ENCODE data around the gene C1orf146.

Gene C1orf146

GRCh38 chr1:92203105-92203504, 14.6 kb upstream of the C1orf146 start:
- TF ChIP-seq MAX (IDR thresholded peaks at IDR 0.05): no peak

DNA sequence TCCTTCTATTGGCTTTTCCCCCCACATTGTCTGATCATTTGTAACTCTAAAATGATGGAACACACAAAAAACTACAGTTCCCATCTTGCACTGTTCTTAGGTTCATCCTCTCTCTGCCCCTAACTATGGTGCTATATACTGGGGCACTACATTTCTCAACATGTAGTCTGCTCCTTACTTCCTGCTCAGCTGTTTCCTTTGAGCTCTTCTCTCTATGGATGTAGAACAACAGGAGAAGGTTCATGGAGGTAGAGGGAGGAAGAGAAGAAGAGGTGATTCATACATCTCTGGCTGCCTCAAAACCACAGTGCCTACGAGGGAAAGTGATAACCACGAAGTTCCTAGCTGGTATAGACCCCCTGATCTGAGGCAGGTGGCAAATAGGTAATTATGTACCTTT, 7.0 kb upstream of the C1orf146 start:
- TF ChIP-seq, protein P1, sequence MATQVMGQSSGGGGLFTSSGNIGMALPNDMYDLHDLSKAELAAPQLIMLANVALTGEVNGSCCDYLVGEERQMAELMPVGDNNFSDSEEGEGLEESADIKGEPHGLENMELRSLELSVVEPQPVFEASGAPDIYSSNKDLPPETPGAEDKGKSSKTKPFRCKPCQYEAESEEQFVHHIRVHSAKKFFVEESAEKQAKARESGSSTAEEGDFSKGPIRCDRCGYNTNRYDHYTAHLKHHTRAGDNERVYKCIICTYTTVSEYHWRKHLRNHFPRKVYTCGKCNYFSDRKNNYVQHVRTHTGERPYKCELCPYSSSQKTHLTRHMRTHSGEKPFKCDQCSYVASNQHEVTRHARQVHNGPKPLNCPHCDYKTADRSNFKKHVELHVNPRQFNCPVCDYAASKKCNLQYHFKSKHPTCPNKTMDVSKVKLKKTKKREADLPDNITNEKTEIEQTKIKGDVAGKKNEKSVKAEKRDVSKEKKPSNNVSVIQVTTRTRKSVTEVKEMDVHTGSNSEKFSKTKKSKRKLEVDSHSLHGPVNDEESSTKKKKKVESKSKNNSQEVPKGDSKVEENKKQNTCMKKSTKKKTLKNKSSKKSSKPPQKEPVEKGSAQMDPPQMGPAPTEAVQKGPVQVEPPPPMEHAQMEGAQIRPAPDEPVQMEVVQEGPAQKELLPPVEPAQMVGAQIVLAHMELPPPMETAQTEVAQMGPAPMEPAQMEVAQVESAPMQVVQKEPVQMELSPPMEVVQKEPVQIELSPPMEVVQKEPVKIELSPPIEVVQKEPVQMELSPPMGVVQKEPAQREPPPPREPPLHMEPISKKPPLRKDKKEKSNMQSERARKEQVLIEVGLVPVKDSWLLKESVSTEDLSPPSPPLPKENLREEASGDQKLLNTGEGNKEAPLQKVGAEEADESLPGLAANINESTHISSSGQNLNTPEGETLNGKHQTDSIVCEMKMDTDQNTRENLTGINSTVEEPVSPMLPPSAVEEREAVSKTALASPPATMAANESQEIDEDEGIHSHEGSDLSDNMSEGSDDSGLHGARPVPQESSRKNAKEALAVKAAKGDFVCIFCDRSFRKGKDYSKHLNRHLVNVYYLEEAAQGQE (IDR thresholded peaks at IDR 0.05; ENCODE audit: low read depth): no peak
- TF ChIP-seq EGR1 (IDR thresholded peaks at IDR 0.05) (no peak), CEBPB (IDR thresholded peaks at IDR 0.05) (no peak), RAD21 (IDR thresholded peaks at IDR 0.05; ENCODE audit: low read depth) (no peak), MAX (IDR thresholded peaks at IDR 0.05) (no peak), YY1 (IDR thresholded peaks at IDR 0.05; ENCODE audit: low read depth) (no peak), ZBTB7A (IDR thresholded peaks at IDR 0.05; ENCODE audit: low read depth) (no peak), FOXM1 (IDR thresholded peaks at IDR 0.05; ENCODE audit: borderline replicate concordance, low read depth) (no peak), USF1 (IDR thresholded peaks at IDR 0.05) (no peak), TCF12 (IDR thresholded peaks at IDR 0.05; ENCODE audit: low read depth) (no peak), NFIC (IDR thresholded peaks at IDR 0.05) (no peak)

DNA sequence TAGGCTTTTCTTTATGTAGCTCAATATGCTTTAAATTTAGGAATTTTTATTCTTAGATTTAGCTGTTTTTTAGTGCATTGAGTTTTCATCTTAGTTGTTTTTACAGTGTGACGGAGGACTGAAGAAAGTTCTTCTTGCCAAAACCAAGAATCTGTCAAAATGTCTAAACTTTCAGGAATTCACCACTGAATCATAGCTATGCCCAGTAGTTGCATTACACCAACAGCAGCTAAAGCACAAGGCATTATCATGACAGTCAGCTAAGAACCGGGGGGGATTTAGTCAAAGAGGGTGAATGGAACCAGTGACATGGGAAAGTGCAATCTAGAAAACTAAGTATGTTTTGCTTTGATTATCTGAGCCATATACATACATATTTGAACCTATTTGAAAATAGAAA, 6.5 kb upstream of the C1orf146 start:
- no peak for TF ChIP-seq NFIC (IDR thresholded peaks at IDR 0.05)
- TF ChIP-seq ZBTB7A (IDR thresholded peaks at IDR 0.05; ENCODE audit: low read depth): no peak
- TF ChIP-seq EP300 (IDR thresholded peaks at IDR 0.05; ENCODE audit: borderline replicate concordance): no peak
- TF ChIP-seq, protein P1 (IDR thresholded peaks at IDR 0.05; ENCODE audit: low read depth): no peak
- TF ChIP-seq YY1 (IDR thresholded peaks at IDR 0.05; ENCODE audit: low read depth): no peak
- TF ChIP-seq TAF1 (IDR thresholded peaks at IDR 0.05; ENCODE audit: low read depth): no peak
- TF ChIP-seq EGR1 (IDR thresholded peaks at IDR 0.05): no peak
- no peak for TF ChIP-seq CREB1 (IDR thresholded peaks at IDR 0.05; ENCODE audit: low read depth)
- TF ChIP-seq FOXM1 (IDR thresholded peaks at IDR 0.05; ENCODE audit: borderline replicate concordance, low read depth): no peak
- TF ChIP-seq RAD21 (IDR thresholded peaks at IDR 0.05; ENCODE audit: low read depth): no peak
- TF ChIP-seq CEBPB (IDR thresholded peaks at IDR 0.05): no peak
- no peak for TF ChIP-seq TCF12 (IDR thresholded peaks at IDR 0.05; ENCODE audit: low read depth)
- TF ChIP-seq MAX (IDR thresholded peaks at IDR 0.05): no peak
- TF ChIP-seq USF1 (IDR thresholded peaks at IDR 0.05): no peak
- no peak for TF ChIP-seq TEAD4 (IDR thresholded peaks at IDR 0.05)

- TF ChIP-seq TAF1 (IDR thresholded peaks at IDR 0.05; ENCODE audit: low read depth): no peak
- TF ChIP-seq NFIC (IDR thresholded peaks at IDR 0.05): no peak
- no peak for TF ChIP-seq EP300 (IDR thresholded peaks at IDR 0.05; ENCODE audit: borderline replicate concordance)
- no peak for TF ChIP-seq ZBTB7A (IDR thresholded peaks at IDR 0.05; ENCODE audit: low read depth)
These were observed 844 bp downstream of the C1orf146 start for GRCh38 chr1:92218559-92218958.

DNA sequence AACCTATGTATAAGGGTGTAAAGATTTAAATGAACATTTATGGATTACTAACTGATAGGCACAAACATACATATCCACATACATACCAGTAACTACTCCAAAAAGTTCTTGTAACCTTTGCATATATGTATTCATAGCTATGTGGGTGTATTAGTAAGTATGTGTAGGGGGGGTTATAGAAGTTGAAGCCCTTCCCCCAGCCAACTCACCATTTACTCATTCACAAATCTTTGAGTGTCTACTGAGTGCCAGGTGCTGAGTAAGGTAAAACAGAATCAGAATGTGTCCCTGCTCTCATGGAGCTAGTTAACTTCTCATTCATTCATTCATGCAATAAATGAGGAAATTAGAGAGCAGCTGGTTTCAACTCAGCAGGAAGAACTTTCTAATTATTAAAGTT, 1.3 kb downstream of the C1orf146 start:
- no peak for TF ChIP-seq TEAD4 (IDR thresholded peaks at IDR 0.05)
- no peak for TF ChIP-seq ZBTB7A (IDR thresholded peaks at IDR 0.05; ENCODE audit: low read depth)

GRCh38 chr1:92228401-92228800, 10.7 kb downstream of the C1orf146 start:
- TF ChIP-seq ZBTB7A (IDR thresholded peaks at IDR 0.05; ENCODE audit: low read depth): no peak

- TF ChIP-seq USF1 (IDR thresholded peaks at IDR 0.05) (no peak), CEBPB (IDR thresholded peaks at IDR 0.05) (no peak), FOXM1 (IDR thresholded peaks at IDR 0.05; ENCODE audit: borderline replicate concordance, low read depth) (no peak), RAD21 (IDR thresholded peaks at IDR 0.05; ENCODE audit: low read depth) (no peak), YY1 (IDR thresholded peaks at IDR 0.05; ENCODE audit: low read depth) (no peak), TAF1 (IDR thresholded peaks at IDR 0.05; ENCODE audit: low read depth) (no peak), TCF12 (IDR thresholded peaks at IDR 0.05; ENCODE audit: low read depth) (no peak), EGR1 (IDR thresholded peaks at IDR 0.05) (no peak), ZBTB7A (IDR thresholded peaks at IDR 0.05; ENCODE audit: low read depth) (no peak), MAX (IDR thresholded peaks at IDR 0.05) (no peak), TEAD4 (IDR thresholded peaks at IDR 0.05) (no peak), NFIC (IDR thresholded peaks at IDR 0.05) (no peak), CREB1 (IDR thresholded peaks at IDR 0.05; ENCODE audit: low read depth) (no peak), EP300 (IDR thresholded peaks at IDR 0.05; ENCODE audit: borderline replicate concordance) (no peak)
- TF ChIP-seq, protein P1 (IDR thresholded peaks at IDR 0.05; ENCODE audit: low read depth): no peak
These were observed 13.0 kb downstream of the C1orf146 start for GRCh38 chr1:92230736-92231135.

Data from Ishikawa (cell line).